Fibroblast of lung (primary cell): ENCODE results near the gene PABPN1. TPM values are rescaled to one million over a fixed set of nuclear protein-coding genes. Genes with fewer than 3 reads are reported as not detected.
"Not testable (repeated sequence)": the region's sequence is repeated elsewhere in the genome, so short reads cannot be mapped to it uniquely, and the experiment has no call there.

Experiments
- DNase-seq, 2 donors: peaks; one replicate each; pipeline versions ENCODE4 v3.0.0 to v3.0.0-alpha.2; 2010; ENCODE audit warnings: low read depth in 2 of 2
- H2AFZ ChIP-seq: 2 replicates; pipeline ENCODE4 v1.5.1; 2012; ENCODE audit warnings: low read length, control low read depth, inconsistent platforms
- H3K27ac ChIP-seq: 2 replicates; pipeline ENCODE4 v1.5.1; 2011; ENCODE audit warnings: low read length, control low read depth; ENCODE audit not compliant: insufficient read depth
- H3K27me3 ChIP-seq: 2 replicates; pipeline ENCODE4 v1.5.1; 2011; ENCODE audit warnings: mild to moderate bottlenecking, low read length; ENCODE audit not compliant: control insufficient read depth, insufficient read depth
- H3K36me3 ChIP-seq: 2 replicates; pipeline ENCODE4 v1.5.1; 2011; ENCODE audit warnings: low read length; ENCODE audit not compliant: control insufficient read depth, insufficient read depth
- H3K4me1 ChIP-seq: 2 replicates; pipeline ENCODE4 v1.5.1; 2011; ENCODE audit warnings: low read length; ENCODE audit not compliant: control insufficient read depth, insufficient read depth; ENCODE audit errors: extremely low read depth
- H3K4me2 ChIP-seq: 2 replicates; pipeline ENCODE4 v1.5.1; 2011; ENCODE audit warnings: low read length, control low read depth; ENCODE audit not compliant: insufficient read depth; ENCODE audit errors: extremely low read depth
- H3K4me3 ChIP-seq, 4 experiments: fragments of 200-600 bp in 1 of 4; sonication (generic) in 1 of 4; replicated peaks in 1 of 4; 2 replicates each; pipeline ENCODE4 v1.5.1; 2011 to 2016; ENCODE audit warnings: low read length in 4 of 4, low read depth in 3 of 4, mild to moderate bottlenecking in 3 of 4, control low read depth in 2 of 4, inconsistent platforms in 1 of 4, mixed read lengths in 1 of 4; ENCODE audit not compliant: insufficient read depth in 1 of 4; ENCODE audit errors: control extremely low read depth in 1 of 4
- H3K79me2 ChIP-seq: 2 replicates; pipeline ENCODE4 v1.5.1; 2012; ENCODE audit warnings: mild to moderate bottlenecking, low read length, inconsistent platforms; ENCODE audit not compliant: control insufficient read depth, insufficient read depth
- H3K9ac ChIP-seq: 2 replicates; pipeline ENCODE4 v1.5.1; 2011; ENCODE audit warnings: mild to moderate bottlenecking, low read length, control low read depth; ENCODE audit not compliant: insufficient read depth
- H3K9me3 ChIP-seq: 2 replicates; pipeline ENCODE4 v1.5.1; 2012; ENCODE audit warnings: low read depth, low read length; ENCODE audit not compliant: control insufficient read depth, insufficient read depth
- H4K20me1 ChIP-seq: 2 replicates; pipeline ENCODE4 v1.5.1; 2011; ENCODE audit warnings: low read length; ENCODE audit not compliant: control insufficient read depth, insufficient read depth; ENCODE audit errors: extremely low read depth
- EZH2 ChIP-seq: IDR thresholded peaks from 2 replicates; pipeline ENCODE4 v1.5.1; 2012; ENCODE audit warnings: low read length, control low read depth, mild to moderate bottlenecking; ENCODE audit errors: missing control alignments
- polyA minus RNA-seq: library from RNA; depleted of rRNA, polyadenylated mRNA; stranded (reverse); fragments of >200 nt; gene quantifications from 2 replicates; pipeline ENCODE4 v1.2.3, GENCODE V29; 2011; ENCODE audit warnings: low replicate concordance
- polyA plus RNA-seq, 2 donors: library from polyadenylated mRNA; depleted of rRNA in 1 of 2; stranded (reverse) in 1 of 2; unstranded in 1 of 2; fragments of >200 nt; gene quantifications; 2 replicates each; pipeline ENCODE4 v1.2.1, GENCODE V29; 2011 to 2012; ENCODE audit warnings: missing spikeins in 1 of 2
- total RNA-seq: library from RNA; depleted of rRNA; stranded (reverse); fragments of >200 nt; gene quantifications from 2 replicates; pipeline ENCODE4 v1.2.1, GENCODE V29; 2014
- TF ChIP-seq, protein P1 (sequence below), 2 donors: IDR thresholded peaks in 1 of 2; conservative IDR thresholded peaks in 1 of 2; 1 replicate in 1 of 2; 2 replicates in 1 of 2; pipeline ENCODE4 v1.5.1; 2011 to 2012; ENCODE audit warnings: low read length in 2 of 2, control low read depth in 1 of 2, inconsistent platforms in 1 of 2, low read depth in 1 of 2, mild to moderate bottlenecking in 1 of 2

Gene PABPN1, protein sequence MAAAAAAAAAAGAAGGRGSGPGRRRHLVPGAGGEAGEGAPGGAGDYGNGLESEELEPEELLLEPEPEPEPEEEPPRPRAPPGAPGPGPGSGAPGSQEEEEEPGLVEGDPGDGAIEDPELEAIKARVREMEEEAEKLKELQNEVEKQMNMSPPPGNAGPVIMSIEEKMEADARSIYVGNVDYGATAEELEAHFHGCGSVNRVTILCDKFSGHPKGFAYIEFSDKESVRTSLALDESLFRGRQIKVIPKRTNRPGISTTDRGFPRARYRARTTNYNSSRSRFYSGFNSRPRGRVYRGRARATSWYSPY
- total RNA-seq = 59.1 and 73.2 TPM in 2 replicates
- 152 and 158 TPM in 2 replicates for polyA plus RNA-seq
- polyA plus RNA-seq (2012) = 97.3 and 113 TPM in 2 replicates
- polyA minus RNA-seq = 41.2 and 69.2 TPM in 2 replicates

DNA sequence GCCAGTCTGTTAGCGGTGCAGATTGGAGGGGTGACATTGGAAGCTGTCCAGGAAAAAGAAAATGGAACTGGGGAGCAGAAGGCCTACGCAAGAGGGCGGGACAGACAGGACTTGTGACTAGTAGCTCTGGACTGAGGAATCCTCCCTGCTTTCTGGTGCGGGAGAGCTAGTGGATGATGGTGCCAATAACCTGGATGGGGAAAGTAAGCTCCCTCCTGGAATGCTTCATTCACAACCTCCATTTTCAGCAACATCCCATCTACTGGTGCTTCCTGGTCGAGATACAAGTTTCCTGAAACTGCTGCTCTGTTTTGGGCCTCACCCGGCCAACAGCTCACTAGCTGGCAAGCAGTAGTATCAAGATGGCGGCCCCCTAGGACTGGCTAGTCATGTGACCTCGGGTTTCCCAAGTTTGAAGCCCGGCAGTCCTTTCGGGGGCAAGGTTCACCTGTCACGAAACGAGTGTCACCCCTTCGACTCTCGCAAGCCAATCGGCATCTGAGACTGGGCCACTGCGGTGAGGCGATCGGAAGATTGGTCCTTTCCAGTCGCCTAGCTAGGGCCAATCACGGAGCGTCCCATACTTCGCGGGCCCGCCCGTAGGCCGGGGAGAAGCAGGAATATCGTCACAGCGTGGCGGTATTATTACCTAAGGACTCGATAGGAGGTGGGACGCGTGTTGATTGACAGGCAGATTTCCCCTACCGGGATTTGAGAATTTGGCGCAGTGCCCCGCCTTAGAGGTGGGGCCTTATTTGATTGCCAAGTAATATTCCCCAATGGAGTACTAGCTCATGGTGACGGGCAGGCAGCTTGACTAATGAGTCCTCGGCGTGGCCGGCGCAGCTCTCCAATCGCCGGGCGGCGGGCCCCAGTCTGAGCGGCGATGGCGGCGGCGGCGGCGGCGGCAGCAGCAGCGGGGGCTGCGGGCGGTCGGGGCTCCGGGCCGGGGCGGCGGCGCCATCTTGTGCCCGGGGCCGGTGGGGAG, at the start of gene PABPN1:
TSS of gene PABPN1 (plus strand) at position 874 of the 988 bp plus-strand sequence. CDS start at position 887, 13 bp downstream.
- TF ChIP-seq, protein P1, sequence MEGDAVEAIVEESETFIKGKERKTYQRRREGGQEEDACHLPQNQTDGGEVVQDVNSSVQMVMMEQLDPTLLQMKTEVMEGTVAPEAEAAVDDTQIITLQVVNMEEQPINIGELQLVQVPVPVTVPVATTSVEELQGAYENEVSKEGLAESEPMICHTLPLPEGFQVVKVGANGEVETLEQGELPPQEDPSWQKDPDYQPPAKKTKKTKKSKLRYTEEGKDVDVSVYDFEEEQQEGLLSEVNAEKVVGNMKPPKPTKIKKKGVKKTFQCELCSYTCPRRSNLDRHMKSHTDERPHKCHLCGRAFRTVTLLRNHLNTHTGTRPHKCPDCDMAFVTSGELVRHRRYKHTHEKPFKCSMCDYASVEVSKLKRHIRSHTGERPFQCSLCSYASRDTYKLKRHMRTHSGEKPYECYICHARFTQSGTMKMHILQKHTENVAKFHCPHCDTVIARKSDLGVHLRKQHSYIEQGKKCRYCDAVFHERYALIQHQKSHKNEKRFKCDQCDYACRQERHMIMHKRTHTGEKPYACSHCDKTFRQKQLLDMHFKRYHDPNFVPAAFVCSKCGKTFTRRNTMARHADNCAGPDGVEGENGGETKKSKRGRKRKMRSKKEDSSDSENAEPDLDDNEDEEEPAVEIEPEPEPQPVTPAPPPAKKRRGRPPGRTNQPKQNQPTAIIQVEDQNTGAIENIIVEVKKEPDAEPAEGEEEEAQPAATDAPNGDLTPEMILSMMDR (conservative IDR thresholded peaks at IDR 0.05 in 1 of 2, IDR thresholded peaks at IDR 0.05 in 1 of 2; ENCODE audit: low read depth in 1 of 2, low read length in 2 of 2) = no peak
- no peak for TF ChIP-seq EZH2
- Histone ChIP-seq H3K4me2 (peak within 1 kb of the TSS; percentile 99), H3K27me3 (no peaks in the 10 kb centered on the region), H3K4me3 (peak within 1 kb of the TSS; percentile 92 to 98 (median 94)), H3K9ac (peak within 1 kb of the TSS; percentile 90), H4K20me1 (no peaks in the 10 kb centered on the region), H3K9me3 (no peaks in the 10 kb centered on the region), H3K27ac (peak within 1 kb of the TSS; percentile 92), H3K79me2 (peaks cover 22% of the 10 kb centered on the region), H3K36me3 (peaks cover 13% of the 10 kb centered on the region), H3K4me1 (peaks cover 4% of the 10 kb centered on the region), H2AFZ (peak within 1 kb of the TSS; percentile 91)
- peak; percentile 100 for DNase-seq

DNA sequence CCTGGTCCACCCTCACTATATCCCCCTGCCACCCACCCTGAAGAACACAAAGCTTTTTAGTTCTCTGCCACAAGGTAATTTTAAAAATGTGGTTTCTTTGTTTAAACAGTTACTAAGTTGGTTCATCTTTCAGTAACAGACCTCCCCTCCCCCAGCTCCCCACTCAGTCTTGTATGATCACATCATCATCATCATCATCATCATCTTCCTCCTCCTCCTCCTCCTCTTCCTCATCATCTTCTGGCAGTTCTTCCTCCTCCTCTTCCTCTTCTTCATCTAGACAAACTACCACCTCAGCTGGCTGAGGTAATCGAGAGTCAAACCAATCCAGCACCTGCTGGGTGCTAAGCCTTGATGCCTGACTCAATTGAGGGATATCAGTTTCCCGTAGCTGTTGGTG, 45.8 kb upstream of the PABPN1 start:
- H3K9ac ChIP-seq = no peak overlapping the region
- H3K4me3 ChIP-seq = no peak overlapping the region
- H3K27me3 ChIP-seq = no peaks in the 10 kb centered on the region
- no peak overlapping the region for H2AFZ ChIP-seq
- no peak for DNase-seq
- H3K9me3 ChIP-seq = no peaks in the 10 kb centered on the region
- no peaks in the 10 kb centered on the region for H3K4me1 ChIP-seq
- H3K27ac ChIP-seq = no peak overlapping the region
- H4K20me1 ChIP-seq = no peaks in the 10 kb centered on the region
- no peaks in the 10 kb centered on the region for H3K79me2 ChIP-seq
- H3K4me2 ChIP-seq = no peak overlapping the region
- TF ChIP-seq EZH2 = no peak
- TF ChIP-seq, protein P1 (conservative IDR thresholded peaks at IDR 0.05 in 1 of 2, IDR thresholded peaks at IDR 0.05 in 1 of 2; ENCODE audit: low read depth in 1 of 2, low read length in 2 of 2) = no peak
- no peaks in the 10 kb centered on the region for H3K36me3 ChIP-seq

DNA sequence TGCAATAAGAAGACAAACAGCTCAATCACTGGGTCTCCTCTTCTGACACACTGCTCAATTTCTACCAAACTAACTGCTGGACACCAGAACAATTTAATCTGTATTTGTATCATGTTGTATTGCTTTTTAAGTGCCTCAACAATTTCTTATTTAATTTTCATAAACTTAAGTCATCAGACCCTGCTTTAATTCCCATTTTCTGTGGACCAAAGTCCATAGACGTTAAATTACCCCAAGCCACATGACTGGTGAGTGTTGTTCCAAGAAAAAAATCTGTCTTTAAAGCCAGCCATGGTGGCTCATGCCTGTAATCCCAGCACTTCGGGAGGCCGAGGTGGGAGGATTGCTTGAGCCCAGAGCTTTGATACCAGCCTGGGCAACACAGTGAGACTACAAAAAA, 44.1 kb upstream of the PABPN1 start:
- Histone ChIP-seq H3K4me3 (no peak overlapping the region), H3K27ac (no peak overlapping the region), H3K4me2 (no peak overlapping the region), H2AFZ (no peak overlapping the region), H3K4me1 (no peaks in the 10 kb centered on the region), H3K36me3 (no peaks in the 10 kb centered on the region), H3K9me3 (no peaks in the 10 kb centered on the region), H3K79me2 (no peaks in the 10 kb centered on the region), H3K9ac (no peak overlapping the region), H3K27me3 (no peaks in the 10 kb centered on the region), H4K20me1 (no peaks in the 10 kb centered on the region)
- DNase-seq = no peak
- TF ChIP-seq, protein P1 (conservative IDR thresholded peaks at IDR 0.05 in 1 of 2, IDR thresholded peaks at IDR 0.05 in 1 of 2; ENCODE audit: low read depth in 1 of 2, low read length in 2 of 2) = no peak
- no peak for TF ChIP-seq EZH2

DNA sequence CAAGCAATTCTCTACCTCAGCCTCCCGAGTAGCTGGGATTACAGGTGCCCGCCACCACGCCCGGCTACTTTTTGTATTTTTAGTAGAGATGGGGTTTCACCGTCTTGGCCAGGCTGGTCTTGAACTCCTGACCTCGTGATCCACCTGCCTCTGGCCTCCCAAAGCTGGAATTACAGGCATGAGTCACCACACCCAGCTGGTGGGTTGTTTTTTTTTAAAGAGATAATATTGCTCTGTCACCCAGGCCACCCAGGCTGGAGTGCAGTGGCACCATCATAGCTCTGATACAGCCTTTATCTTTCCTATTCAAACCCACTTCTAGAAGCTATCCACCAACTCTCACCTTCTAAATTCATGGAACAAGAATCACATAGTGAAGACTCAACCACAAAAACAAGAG, 43.3 kb upstream of the PABPN1 start:
- H3K9ac ChIP-seq, H4K20me1 ChIP-seq, H3K9me3 ChIP-seq, H3K4me1 ChIP-seq, H3K79me2 ChIP-seq, H3K4me3 ChIP-seq, H2AFZ ChIP-seq, H3K27ac ChIP-seq, H3K4me2 ChIP-seq, DNase-seq, H3K36me3 ChIP-seq, H3K27me3 ChIP-seq: not testable (repeated sequence)
